ENCODE measurements around the gene ABHD5.

DNA sequence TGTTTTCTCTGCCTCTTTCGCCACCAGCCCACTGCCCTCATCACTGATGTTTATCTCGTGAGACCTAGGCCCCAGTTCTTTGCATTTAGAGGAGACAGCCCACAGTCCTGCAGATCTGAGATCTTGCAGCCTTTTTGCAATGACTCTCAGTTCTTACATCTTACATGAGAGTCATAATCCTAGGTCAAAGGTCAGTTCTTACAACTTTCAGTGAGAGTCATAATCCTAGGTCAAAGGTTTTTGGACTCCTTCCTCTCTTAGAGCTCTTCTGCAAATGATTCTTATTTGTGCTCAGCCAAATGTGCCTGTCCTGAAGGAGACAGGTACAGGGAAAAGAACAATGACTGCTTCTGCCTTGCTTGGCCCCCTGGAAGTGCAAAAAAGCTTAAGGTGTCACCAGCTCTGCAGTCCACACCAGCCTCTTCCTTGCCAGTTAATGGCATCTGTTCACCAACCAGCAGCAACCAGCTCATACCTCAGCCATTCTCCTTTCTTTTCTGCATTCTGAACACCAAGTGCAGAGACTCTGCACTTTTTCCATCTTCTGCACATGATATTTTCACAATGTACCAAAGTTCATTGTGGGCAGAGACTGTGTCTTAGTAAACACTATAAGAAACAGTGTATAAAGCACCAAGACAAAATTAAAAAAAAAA lies 67.1 kb downstream of the ABHD5 start:
- TF ChIP-seq, protein P1, sequence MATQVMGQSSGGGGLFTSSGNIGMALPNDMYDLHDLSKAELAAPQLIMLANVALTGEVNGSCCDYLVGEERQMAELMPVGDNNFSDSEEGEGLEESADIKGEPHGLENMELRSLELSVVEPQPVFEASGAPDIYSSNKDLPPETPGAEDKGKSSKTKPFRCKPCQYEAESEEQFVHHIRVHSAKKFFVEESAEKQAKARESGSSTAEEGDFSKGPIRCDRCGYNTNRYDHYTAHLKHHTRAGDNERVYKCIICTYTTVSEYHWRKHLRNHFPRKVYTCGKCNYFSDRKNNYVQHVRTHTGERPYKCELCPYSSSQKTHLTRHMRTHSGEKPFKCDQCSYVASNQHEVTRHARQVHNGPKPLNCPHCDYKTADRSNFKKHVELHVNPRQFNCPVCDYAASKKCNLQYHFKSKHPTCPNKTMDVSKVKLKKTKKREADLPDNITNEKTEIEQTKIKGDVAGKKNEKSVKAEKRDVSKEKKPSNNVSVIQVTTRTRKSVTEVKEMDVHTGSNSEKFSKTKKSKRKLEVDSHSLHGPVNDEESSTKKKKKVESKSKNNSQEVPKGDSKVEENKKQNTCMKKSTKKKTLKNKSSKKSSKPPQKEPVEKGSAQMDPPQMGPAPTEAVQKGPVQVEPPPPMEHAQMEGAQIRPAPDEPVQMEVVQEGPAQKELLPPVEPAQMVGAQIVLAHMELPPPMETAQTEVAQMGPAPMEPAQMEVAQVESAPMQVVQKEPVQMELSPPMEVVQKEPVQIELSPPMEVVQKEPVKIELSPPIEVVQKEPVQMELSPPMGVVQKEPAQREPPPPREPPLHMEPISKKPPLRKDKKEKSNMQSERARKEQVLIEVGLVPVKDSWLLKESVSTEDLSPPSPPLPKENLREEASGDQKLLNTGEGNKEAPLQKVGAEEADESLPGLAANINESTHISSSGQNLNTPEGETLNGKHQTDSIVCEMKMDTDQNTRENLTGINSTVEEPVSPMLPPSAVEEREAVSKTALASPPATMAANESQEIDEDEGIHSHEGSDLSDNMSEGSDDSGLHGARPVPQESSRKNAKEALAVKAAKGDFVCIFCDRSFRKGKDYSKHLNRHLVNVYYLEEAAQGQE (IDR thresholded peaks at IDR 0.05; ENCODE audit: low read depth), result no peak
- no peak for TF ChIP-seq NFIC (IDR thresholded peaks at IDR 0.05)
